Measurements from ENCODE around the gene GGA2. TPM values are rescaled to one million over a fixed set of nuclear protein-coding genes. Genes with fewer than 3 reads are reported as not detected.

The GGA2 gene
- total RNA-seq, 2 experiments from 2014 or later, result 91.0 to 96.9 TPM

DNA sequence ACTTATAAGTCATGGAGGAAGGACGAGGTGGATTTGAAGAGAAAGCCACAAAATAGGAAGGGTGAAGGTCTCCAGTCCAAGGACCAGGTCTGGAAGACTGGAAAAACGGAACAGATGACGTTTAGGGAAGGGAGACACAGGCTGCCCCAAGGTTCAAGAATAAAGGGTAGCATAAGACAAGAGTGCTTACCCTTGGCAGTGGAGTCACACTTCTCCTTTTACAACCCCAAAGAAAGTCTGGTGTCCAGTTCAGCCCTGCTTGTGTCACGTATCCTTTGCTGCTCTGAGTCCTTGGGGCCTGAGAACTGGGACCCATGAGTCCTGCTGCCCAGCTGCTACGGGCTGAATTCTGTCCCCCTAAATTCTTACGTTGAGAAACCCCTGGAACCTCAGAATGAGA is 13.0 kb upstream of the GGA2 start:
- CTCF ChIA-PET, result interaction anchor here (0.6 kb wide), 1 partner anchor 64 kb away, joined by 3 read pairs; no protein-coding TSS in a partner anchor

DNA sequence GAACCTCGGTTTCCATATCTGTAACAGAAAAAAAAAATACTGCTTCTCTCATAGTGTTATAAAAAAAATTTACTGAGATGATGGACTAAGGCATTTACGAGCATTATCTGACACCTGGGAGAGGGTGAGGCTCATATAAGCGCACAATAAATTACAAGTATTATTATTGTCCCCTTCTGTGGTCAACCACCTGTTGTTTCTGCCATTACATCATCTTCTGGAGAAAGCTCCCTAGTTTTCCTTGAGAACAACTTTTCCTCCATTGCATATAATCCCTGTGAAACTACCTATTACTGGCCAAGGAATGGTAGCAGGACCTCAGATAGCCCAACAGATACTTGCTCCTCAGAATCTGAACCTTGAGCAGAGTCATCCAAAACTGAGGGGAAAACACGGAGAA is 11.7 kb upstream of the GGA2 start:
- H3K27ac Mint-ChIP-seq, result no peak overlapping the region
- H3K4me1 Mint-ChIP-seq (ENCODE audit: low read depth), result peaks cover 6% of the 10 kb centered on the region
- DNase-seq, result no peak
- H3K4me3 Mint-ChIP-seq, result no peak overlapping the region
- peaks cover 42% of the 10 kb centered on the region for H3K36me3 Mint-ChIP-seq (ENCODE audit: low read depth)
- intact Hi-C loops (cut with micrococcal nuclease), result no loop called here
- ChIA-PET POLR2A (interaction anchor here (0.6 kb wide), 1 partner anchor 1581 kb away, joined by 3 read pairs; no protein-coding TSS in a partner anchor), CTCF (interaction anchor here (1.0 kb wide), 1 partner anchor 86 kb away, joined by 3 read pairs; no protein-coding TSS in a partner anchor)
- H3K9me3 Mint-ChIP-seq, result no peaks in the 10 kb centered on the region
- no peaks in the 10 kb centered on the region for H3K27me3 Mint-ChIP-seq
- ATAC-seq, result no peak
- TF ChIP-seq, protein P1, sequence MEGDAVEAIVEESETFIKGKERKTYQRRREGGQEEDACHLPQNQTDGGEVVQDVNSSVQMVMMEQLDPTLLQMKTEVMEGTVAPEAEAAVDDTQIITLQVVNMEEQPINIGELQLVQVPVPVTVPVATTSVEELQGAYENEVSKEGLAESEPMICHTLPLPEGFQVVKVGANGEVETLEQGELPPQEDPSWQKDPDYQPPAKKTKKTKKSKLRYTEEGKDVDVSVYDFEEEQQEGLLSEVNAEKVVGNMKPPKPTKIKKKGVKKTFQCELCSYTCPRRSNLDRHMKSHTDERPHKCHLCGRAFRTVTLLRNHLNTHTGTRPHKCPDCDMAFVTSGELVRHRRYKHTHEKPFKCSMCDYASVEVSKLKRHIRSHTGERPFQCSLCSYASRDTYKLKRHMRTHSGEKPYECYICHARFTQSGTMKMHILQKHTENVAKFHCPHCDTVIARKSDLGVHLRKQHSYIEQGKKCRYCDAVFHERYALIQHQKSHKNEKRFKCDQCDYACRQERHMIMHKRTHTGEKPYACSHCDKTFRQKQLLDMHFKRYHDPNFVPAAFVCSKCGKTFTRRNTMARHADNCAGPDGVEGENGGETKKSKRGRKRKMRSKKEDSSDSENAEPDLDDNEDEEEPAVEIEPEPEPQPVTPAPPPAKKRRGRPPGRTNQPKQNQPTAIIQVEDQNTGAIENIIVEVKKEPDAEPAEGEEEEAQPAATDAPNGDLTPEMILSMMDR (IDR thresholded peaks at IDR 0.05), result no peak

More for the DNA sequence above, 13.0 kb upstream of the GGA2 start:
- POLR2A ChIA-PET, result no interaction called here
- H3K4me1 Mint-ChIP-seq (ENCODE audit: low read depth), result peaks cover 3% of the 10 kb centered on the region
- DNase-seq (no peak), ATAC-seq (no peak)
- H3K9me3 Mint-ChIP-seq, result no peaks in the 10 kb centered on the region
- TF ChIP-seq, protein P1 (IDR thresholded peaks at IDR 0.05), result no peak
- intact Hi-C loops (cut with micrococcal nuclease), result no loop called here
- no peak overlapping the region for H3K4me3 Mint-ChIP-seq
- H3K36me3 Mint-ChIP-seq (ENCODE audit: low read depth), result peaks cover 43% of the 10 kb centered on the region
- H3K27ac Mint-ChIP-seq, result no peak overlapping the region
- H3K27me3 Mint-ChIP-seq, result no peaks in the 10 kb centered on the region

DNA sequence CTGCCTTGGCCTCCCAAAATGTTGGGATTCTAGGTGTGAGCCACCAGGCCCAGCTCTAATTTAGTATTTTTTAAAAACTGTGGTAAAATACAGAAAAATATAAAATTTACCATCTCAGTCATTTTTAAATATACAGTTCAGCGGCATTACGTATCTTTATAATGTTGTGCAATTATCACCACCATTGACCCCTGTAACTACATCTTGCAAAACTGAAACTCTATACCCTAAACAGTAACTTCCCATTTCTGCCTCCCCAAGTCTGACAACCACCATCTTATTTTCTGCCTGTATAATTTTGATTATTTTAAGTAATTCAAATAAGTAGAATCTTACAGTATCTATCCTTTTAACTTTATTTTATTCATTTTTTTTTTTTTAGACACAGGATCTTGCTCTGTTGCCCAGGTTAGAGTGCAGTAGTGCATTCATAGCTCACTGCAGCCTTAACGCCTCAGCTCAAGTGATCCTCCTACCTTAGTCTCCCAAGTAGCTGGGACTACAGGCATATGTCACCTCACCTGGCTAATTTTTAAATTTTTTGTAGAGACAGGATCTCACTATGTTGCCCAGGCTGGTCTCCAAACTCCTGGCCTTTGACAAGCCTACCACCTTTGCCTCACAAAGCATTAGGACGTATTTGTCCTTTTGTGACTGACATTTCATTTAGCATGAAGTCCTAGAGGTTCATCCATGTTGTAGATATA is 10.9 kb upstream of the GGA2 start:
- peaks cover 11% of the 10 kb centered on the region for H3K4me1 Mint-ChIP-seq (ENCODE audit: low read depth)
- intact Hi-C loops (cut with micrococcal nuclease), result no loop called here
- peaks cover 40% of the 10 kb centered on the region for H3K36me3 Mint-ChIP-seq (ENCODE audit: low read depth)
- CTCF ChIA-PET, result no interaction called here
- H3K27me3 Mint-ChIP-seq, result no peaks in the 10 kb centered on the region
- no peak for DNase-seq
- H3K9me3 Mint-ChIP-seq, result no peaks in the 10 kb centered on the region
- no peak overlapping the region for H3K4me3 Mint-ChIP-seq
- POLR2A ChIA-PET, result interaction anchor here (0.6 to 1.1 kb wide), 2 partner anchors 12 to 1580 kb away, joined by 3 to 6 read pairs; no protein-coding TSS in a partner anchor
- H3K27ac Mint-ChIP-seq, result no peak overlapping the region
- ATAC-seq, result no peak
- TF ChIP-seq, protein P1 (IDR thresholded peaks at IDR 0.05), result no peak

DNA sequence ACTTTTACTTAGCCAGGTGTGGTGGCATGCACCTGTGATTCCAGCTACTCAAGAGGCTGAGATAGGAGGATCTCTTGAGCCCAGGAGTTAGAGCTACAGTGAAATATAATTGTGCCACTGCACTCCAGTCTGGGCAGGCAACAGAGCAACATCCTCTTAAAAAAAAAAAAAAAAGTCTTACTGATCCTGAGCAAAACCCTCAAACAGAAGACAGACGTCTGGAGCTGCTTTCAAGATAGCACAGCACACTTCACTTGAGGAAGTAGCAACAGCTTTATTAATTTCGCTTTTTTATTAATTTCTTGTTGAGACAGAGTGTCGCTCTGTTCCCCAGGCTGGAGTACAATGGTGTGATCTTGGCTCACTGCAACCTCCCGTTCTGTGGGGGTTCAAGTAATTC is 10.2 kb upstream of the GGA2 start:
- CTCF ChIA-PET, result interaction anchor here (0.9 kb wide), 1 partner anchor 85 kb away, joined by 3 read pairs; no protein-coding TSS in a partner anchor
- Mint-ChIP-seq H3K4me1 (ENCODE audit: low read depth) (peaks cover 18% of the 10 kb centered on the region), H3K36me3 (ENCODE audit: low read depth) (peaks cover 41% of the 10 kb centered on the region), H3K27ac (no peak overlapping the region), H3K9me3 (no peaks in the 10 kb centered on the region), H3K27me3 (no peaks in the 10 kb centered on the region), H3K4me3 (no peak overlapping the region)
- TF ChIP-seq, protein P1 (IDR thresholded peaks at IDR 0.05), result no peak
- DNase-seq (no peak), ATAC-seq (no peak)
- intact Hi-C loops (cut with micrococcal nuclease), result no loop called here
- POLR2A ChIA-PET, result interaction anchor here (1.1 kb wide), 1 partner anchor 11 kb away, joined by 6 read pairs; no protein-coding TSS in a partner anchor

DNA sequence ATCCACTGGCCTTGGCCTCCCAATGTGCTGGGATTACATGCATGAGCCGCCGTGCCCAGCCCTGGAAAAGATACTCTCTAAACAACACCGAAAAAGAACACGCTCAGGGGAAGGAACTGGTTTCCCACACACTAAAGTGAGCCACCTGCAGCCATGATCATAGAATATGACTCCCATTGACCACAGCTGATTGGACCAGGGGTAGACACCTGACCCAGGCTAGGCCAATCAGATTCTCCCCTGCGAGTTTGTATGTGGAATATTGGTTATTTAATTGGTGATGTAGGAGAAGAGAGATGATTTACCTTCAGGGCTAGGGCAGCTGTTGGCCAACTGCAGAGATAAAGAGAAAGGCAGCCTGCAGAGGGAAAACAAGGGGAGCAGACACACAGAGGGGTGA is 9.0 kb upstream of the GGA2 start:
- no peak for DNase-seq
- ChIA-PET POLR2A (no interaction called here), CTCF (no interaction called here)
- intact Hi-C loops (cut with micrococcal nuclease), result no loop called here
- Mint-ChIP-seq H3K27ac (no peak overlapping the region), H3K9me3 (no peaks in the 10 kb centered on the region), H3K27me3 (no peaks in the 10 kb centered on the region), H3K4me3 (no peak overlapping the region), H3K4me1 (ENCODE audit: low read depth) (peaks cover 28% of the 10 kb centered on the region), H3K36me3 (ENCODE audit: low read depth) (peaks cover 37% of the 10 kb centered on the region)
- no peak for ATAC-seq
- TF ChIP-seq, protein P1 (IDR thresholded peaks at IDR 0.05), result no peak

Data from activated CD8-positive, alpha-beta T cell treated with anti-CD3 and anti-CD28 coated beads for 36 hours (primary cell).